Measurements from ENCODE around the gene ZBTB39.

- TF ChIP-seq, protein P1, sequence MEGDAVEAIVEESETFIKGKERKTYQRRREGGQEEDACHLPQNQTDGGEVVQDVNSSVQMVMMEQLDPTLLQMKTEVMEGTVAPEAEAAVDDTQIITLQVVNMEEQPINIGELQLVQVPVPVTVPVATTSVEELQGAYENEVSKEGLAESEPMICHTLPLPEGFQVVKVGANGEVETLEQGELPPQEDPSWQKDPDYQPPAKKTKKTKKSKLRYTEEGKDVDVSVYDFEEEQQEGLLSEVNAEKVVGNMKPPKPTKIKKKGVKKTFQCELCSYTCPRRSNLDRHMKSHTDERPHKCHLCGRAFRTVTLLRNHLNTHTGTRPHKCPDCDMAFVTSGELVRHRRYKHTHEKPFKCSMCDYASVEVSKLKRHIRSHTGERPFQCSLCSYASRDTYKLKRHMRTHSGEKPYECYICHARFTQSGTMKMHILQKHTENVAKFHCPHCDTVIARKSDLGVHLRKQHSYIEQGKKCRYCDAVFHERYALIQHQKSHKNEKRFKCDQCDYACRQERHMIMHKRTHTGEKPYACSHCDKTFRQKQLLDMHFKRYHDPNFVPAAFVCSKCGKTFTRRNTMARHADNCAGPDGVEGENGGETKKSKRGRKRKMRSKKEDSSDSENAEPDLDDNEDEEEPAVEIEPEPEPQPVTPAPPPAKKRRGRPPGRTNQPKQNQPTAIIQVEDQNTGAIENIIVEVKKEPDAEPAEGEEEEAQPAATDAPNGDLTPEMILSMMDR (IDR thresholded peaks at IDR 0.05): no peak
- TF ChIP-seq POLR2AphosphoS5 (IDR thresholded peaks at IDR 0.05): no peak
Measured at GRCh38 chr12:56993346-56993745, 13.0 kb downstream of the ZBTB39 start.

All from suprapubic skin (tissue), 3 donors.